H1 (cell line): ENCODE results near the gene SLC25A21. TPM values are rescaled to one million over a fixed set of nuclear protein-coding genes. Genes with fewer than 3 reads are reported as not detected.

ENCODE experiments used
- CTCF ChIA-PET: fragments of 300-600 bp; sonication (Branson Sonifier 250); formaldehyde crosslinking; loops from one replicate; lab custom pipeline; 2021; ENCODE audit not compliant: partially characterized antibody; lab: Charles Lee
- POLR2A ChIA-PET: fragments of 300-600 bp; sonication (Branson Sonifier 250); formaldehyde crosslinking; loops from one replicate; lab custom pipeline; 2021; ENCODE audit warnings: inconsistent platforms; ENCODE audit not compliant: partially characterized antibody; lab: Charles Lee
- DNase-seq, 2 experiments: peaks; one replicate each; pipeline versions ENCODE4 v3.0.0 to v3.0.0-alpha.2; 2010 to 2022; ENCODE audit warnings: low spot score in 2 of 2, low read depth in 1 of 2, mixed read lengths in 1 of 2
- FAIRE-seq: peaks from 2 replicates; lab custom pipeline; 2011; peaks lifted over from hg19 to GRCh38; lab: Jason Lieb, UNC
- H2AFZ ChIP-seq: 2 replicates; pipeline ENCODE4 v1.8.1; 2012; ENCODE audit warnings: low read length, inconsistent platforms
- H2AK5ac ChIP-seq: 2 replicates; pipeline ENCODE4 v1.6.1; 2013; ENCODE audit warnings: low read depth, low read length
- H2BK120ac ChIP-seq: replicated peaks from 2 replicates; pipeline ENCODE3; 2013; ENCODE audit warnings: low read depth, low read length, inconsistent platforms
- H2BK12ac ChIP-seq: 2 replicates; pipeline ENCODE4 v1.6.1; 2013; ENCODE audit warnings: low read depth, low read length
- H2BK15ac ChIP-seq: 2 replicates; pipeline ENCODE4 v1.6.1; 2013; ENCODE audit warnings: low read length
- H2BK20ac ChIP-seq: 2 replicates; pipeline ENCODE4 v1.6.1; 2013; ENCODE audit warnings: low read length
- H2BK5ac ChIP-seq: 2 replicates; pipeline ENCODE4 v1.6.1; 2013; ENCODE audit warnings: low read depth, low read length
- H3K14ac ChIP-seq: 2 replicates; pipeline ENCODE4 v1.6.1; 2013; ENCODE audit warnings: inconsistent platforms; ENCODE audit not compliant: insufficient read length
- H3K18ac ChIP-seq: 2 replicates; pipeline ENCODE4 v1.6.1; 2013; ENCODE audit warnings: low read length; ENCODE audit errors: extremely low read depth
- H3K23ac ChIP-seq: 2 replicates; pipeline ENCODE4 v1.6.1; 2013; ENCODE audit warnings: inconsistent platforms; ENCODE audit not compliant: insufficient read length
- H3K23me2 ChIP-seq: 2 replicates; pipeline ENCODE4 v1.6.1; 2013; ENCODE audit warnings: low read depth, low read length
- H3K27ac ChIP-seq: 2 replicates; pipeline ENCODE4 v1.6.1; 2011; ENCODE audit warnings: low read depth, low read length, inconsistent platforms
- H3K27me3 ChIP-seq, 4 experiments: replicated peaks in 1 of 4; 1 replicate in 1 of 4; 2 replicates in 3 of 4; pipeline versions ENCODE4 v1.6.1 to v1.8.1; 2011 to 2013; ENCODE audit warnings: low read length in 3 of 4, mild to moderate bottlenecking in 3 of 4, inconsistent platforms in 2 of 4, mixed read lengths in 2 of 4, moderate library complexity in 1 of 4; ENCODE audit not compliant: control insufficient read depth in 3 of 4, insufficient read depth in 3 of 4; ENCODE audit errors: extremely low read depth in 1 of 4
- H3K36me3 ChIP-seq, 4 experiments: 2 replicates each; pipeline versions ENCODE4 v1.6.1 to v1.8.1; 2011 to 2013; ENCODE audit warnings: mild to moderate bottlenecking in 4 of 4, low read length in 3 of 4, moderate library complexity in 2 of 4, control low read depth in 1 of 4, inconsistent platforms in 1 of 4; ENCODE audit not compliant: insufficient read depth in 4 of 4, control insufficient read depth in 2 of 4
- H3K4ac ChIP-seq: replicated peaks from 2 replicates; pipeline ENCODE3; 2013; ENCODE audit warnings: low read length, low read depth, mixed read lengths, inconsistent platforms; ENCODE audit not compliant: insufficient read length
- H3K4me1 ChIP-seq, 4 experiments: replicated peaks in 1 of 4; 1 replicate in 1 of 4; 2 replicates in 3 of 4; pipeline versions ENCODE4 v1.6.1 to v1.8.1; 2011 to 2013; ENCODE audit warnings: low read length in 3 of 4, inconsistent platforms in 2 of 4, mixed read lengths in 1 of 4; ENCODE audit not compliant: insufficient read depth in 4 of 4, control insufficient read depth in 3 of 4
- H3K4me2 ChIP-seq, 2 experiments: 2 replicates each; pipeline versions ENCODE4 v1.6.1 to v1.8.1; 2011 to 2013; ENCODE audit warnings: low read depth in 2 of 2, low read length in 2 of 2, control low read depth in 1 of 2, inconsistent platforms in 1 of 2, mild to moderate bottlenecking in 1 of 2; ENCODE audit not compliant: insufficient read depth in 1 of 2
- H3K4me3 ChIP-seq, 4 experiments: fragments of 200-600, 300-600 bp in 1 of 4; sonication (generic), shearing (Covaris generic), sonication (Bioruptor Twin) in 1 of 4; 2 replicates each; pipeline versions ENCODE4 v1.5.1 to v1.8.1; 2011 to 2016; ENCODE audit warnings: low read length in 4 of 4, low read depth in 3 of 4, control low read depth in 2 of 4, inconsistent platforms in 2 of 4, mild to moderate bottlenecking in 2 of 4, mixed read lengths in 1 of 4, moderate library complexity in 1 of 4; ENCODE audit not compliant: insufficient read depth in 2 of 4; ENCODE audit errors: extremely low read depth in 1 of 4
- H3K56ac ChIP-seq: replicated peaks from 2 replicates; pipeline ENCODE3; 2013; ENCODE audit warnings: low read depth, mild to moderate bottlenecking, mixed read lengths, low read length, inconsistent platforms; ENCODE audit not compliant: insufficient read length
- H3K79me1 ChIP-seq: 2 replicates; pipeline ENCODE4 v1.6.1; 2013; ENCODE audit warnings: low read depth, low read length, control low read depth
- H3K79me2 ChIP-seq, 2 experiments: 2 replicates each; pipeline versions ENCODE4 v1.6.1 to v1.8.1; 2012 to 2013; ENCODE audit warnings: low read length in 2 of 2, mild to moderate bottlenecking in 2 of 2, inconsistent platforms in 1 of 2; ENCODE audit not compliant: insufficient read depth in 2 of 2, control insufficient read depth in 1 of 2
- H3K9ac ChIP-seq, 4 experiments: replicated peaks in 1 of 4; 1 replicate in 1 of 4; 2 replicates in 3 of 4; pipeline versions ENCODE4 v1.6.1 to v1.8.1; 2011 to 2013; ENCODE audit warnings: low read depth in 3 of 4, low read length in 3 of 4, control low read depth in 2 of 4, mild to moderate bottlenecking in 2 of 4, moderate library complexity in 2 of 4, inconsistent platforms in 1 of 4; ENCODE audit errors: extremely low read depth in 1 of 4
- H3K9me3 ChIP-seq, 2 experiments: 2 replicates each; pipeline versions ENCODE4 v1.6.1 to v1.8.1; 2012 to 2013; ENCODE audit warnings: mild to moderate bottlenecking in 2 of 2, moderate library complexity in 2 of 2, control low read depth in 1 of 2, inconsistent platforms in 1 of 2, low read depth in 1 of 2, low read length in 1 of 2, mixed read lengths in 1 of 2; ENCODE audit not compliant: insufficient read depth in 2 of 2
- H4K20me1 ChIP-seq, 2 experiments: replicated peaks in 1 of 2; 2 replicates each; pipeline versions ENCODE3 to v1.8.1; 2011 to 2013; ENCODE audit warnings: inconsistent platforms in 2 of 2, low read length in 2 of 2, mild to moderate bottlenecking in 1 of 2; ENCODE audit not compliant: insufficient read depth in 2 of 2, control insufficient read depth in 1 of 2
- H4K5ac ChIP-seq: 2 replicates; pipeline ENCODE4 v1.6.1; 2013; ENCODE audit warnings: low read length, low read depth, mixed read lengths, inconsistent platforms; ENCODE audit not compliant: insufficient read length
- H4K8ac ChIP-seq: 2 replicates; pipeline ENCODE4 v1.8.0; 2013; ENCODE audit warnings: mild to moderate bottlenecking, moderate library complexity, low read length, inconsistent platforms; ENCODE audit not compliant: insufficient read depth; ENCODE audit errors: extremely low read depth
- H4K91ac ChIP-seq: replicated peaks from 2 replicates; pipeline ENCODE3; 2013; ENCODE audit warnings: low read length, mixed read lengths, inconsistent platforms; ENCODE audit not compliant: insufficient read length
- ASH2L ChIP-seq: fragments of 200-600, 300-600 bp; sonication (generic); IDR thresholded peaks from one replicate; pipeline ENCODE4 v1.7.1; 2017; ENCODE audit warnings: low read length
- CHD2 ChIP-seq: IDR thresholded peaks from 2 replicates; pipeline ENCODE4 v1.6.1; 2012; ENCODE audit warnings: low read length, improper control_type of control experiment
- CREB1 ChIP-seq: IDR thresholded peaks from 2 replicates; pipeline ENCODE4 v1.6.1; 2012; ENCODE audit warnings: inconsistent platforms
- FOSL1 ChIP-seq: IDR thresholded peaks from 2 replicates; pipeline ENCODE4 v1.6.1; 2011; ENCODE audit warnings: mild to moderate bottlenecking, low read depth, low read length, moderate library complexity; ENCODE audit not compliant: insufficient read depth
- KDM5A ChIP-seq: fragments of 200-600 bp; IDR thresholded peaks from 2 replicates; pipeline ENCODE4 v1.7.1; 2012; ENCODE audit warnings: mild to moderate bottlenecking, low read length, inconsistent platforms, mixed read lengths
- NANOG ChIP-seq: IDR thresholded peaks from 2 replicates; pipeline ENCODE4 v1.6.1; 2011; ENCODE audit warnings: low read length, low read depth, mild to moderate bottlenecking, inconsistent platforms; ENCODE audit not compliant: insufficient read depth, poor library complexity, severe bottlenecking
- NRF1 ChIP-seq: IDR thresholded peaks from 2 replicates; pipeline ENCODE4 v1.6.1; 2011; ENCODE audit warnings: mild to moderate bottlenecking, low read depth, low read length, improper control_type of control experiment
- POLR2AphosphoS5 ChIP-seq: IDR thresholded peaks from 2 replicates; pipeline ENCODE4 v1.6.1; 2011; ENCODE audit warnings: low read depth, low read length
- RFX5 ChIP-seq: IDR thresholded peaks from 2 replicates; pipeline ENCODE4 v1.6.1; 2011; ENCODE audit warnings: low read depth, low read length, improper control_type of control experiment, borderline replicate concordance
- SAP30 ChIP-seq: fragments of 300-600 bp; sonication (generic); IDR thresholded peaks from 2 replicates; pipeline ENCODE4 v1.7.1; 2012; ENCODE audit warnings: low read length, moderate library complexity, mild to moderate bottlenecking, inconsistent platforms; ENCODE audit not compliant: insufficient read depth, insufficient replicate concordance
- SP2 ChIP-seq: IDR thresholded peaks from 2 replicates; pipeline ENCODE4 v1.6.1; 2012; ENCODE audit warnings: mild to moderate bottlenecking, low read length, inconsistent platforms
- SRF ChIP-seq: IDR thresholded peaks from 2 replicates; pipeline ENCODE4 v1.6.1; 2011; ENCODE audit warnings: mild to moderate bottlenecking, low read depth, low read length, moderate library complexity
- SUZ12 ChIP-seq: fragments of 200-600 bp; sonication (generic); IDR thresholded peaks from 2 replicates; pipeline ENCODE4 v1.6.1; 2012; ENCODE audit warnings: mild to moderate bottlenecking, inconsistent platforms, low read length, moderate library complexity, mixed read lengths
- TAF1 ChIP-seq: IDR thresholded peaks from 2 replicates; pipeline ENCODE4 v1.6.1; 2011; ENCODE audit warnings: mild to moderate bottlenecking, low read depth, low read length
- TEAD4 ChIP-seq: IDR thresholded peaks from 2 replicates; pipeline ENCODE4 v1.6.1; 2012; ENCODE audit warnings: low read depth, low read length, inconsistent platforms, mixed read lengths
- WGBS, 2 experiments: shearing (Covaris generic) in 1 of 2; methylation state at CpG; one replicate each; pipeline versions ENCODE4 v1.1.6 to v1.1.7; 2013 to 2015; ENCODE audit warnings: low lambda C conversion rate in 2 of 2, mixed read lengths in 2 of 2, inconsistent platforms in 1 of 2, low coverage in 1 of 2, missing lambda C conversion rate in 1 of 2; ENCODE audit not compliant: insufficient replicate concordance in 2 of 2, insufficient coverage in 1 of 2, insufficient read length in 1 of 2; ENCODE audit errors: extremely low coverage in 1 of 2, missing lambda C conversion rate in 1 of 2; 5-methylcytosine and 5-hydroxymethylcytosine counted together
- polyA plus RNA-seq, 7 experiments: library from polyadenylated mRNA; depleted of rRNA in 3 of 7; stranded (reverse) in 5 of 7; unstranded in 2 of 7; fragments of >200 nt in 5 of 7; fragments of 200-250 nt in 2 of 7; gene quantifications; 1 replicate in 5 of 7; 2 replicates in 1 of 7; 4 replicates in 1 of 7; pipeline versions ENCODE4 v1.2.1 to v1.2.3, GENCODE V29; 2011 to 2013; ENCODE audit warnings: missing spikeins in 2 of 7, mixed read lengths in 2 of 7
- total RNA-seq: library from RNA; stranded (reverse); fragmentation: NEBNext Ultra II Directional; extraction: Animal tissue kit (Norgen Biotek cat#: 25700); gene quantifications from 2 replicates; pipeline ENCODE4 v1.2.1, GENCODE V29; 2021

SLC25A21 gene
- total and polyA plus RNA-seq, 2 of the 8 experiments (the other 6 are each of a cell fraction or from before 2014, with no cell fraction given): 6.9 to 15.7 TPM

- Histone ChIP-seq H4K8ac (no peak overlapping the region), H2BK120ac (no peak overlapping the region), H2AK5ac (no peak overlapping the region), H3K4ac (no peak overlapping the region), H2BK12ac (no peak overlapping the region), H3K4me1 (peaks cover 0 to 5% (median 0%) of the 10 kb centered on the region in 4 experiments; a peak in 2 of 7 replicates), H2BK20ac (no peak overlapping the region), H3K79me1 (no peaks in the 10 kb centered on the region), H3K4me2 (no peak overlapping the region), H4K91ac (no peak overlapping the region), H3K9me3 (no peaks in the 10 kb centered on the region), H3K56ac (no peak overlapping the region), H3K79me2 (no peaks in the 10 kb centered on the region), H3K14ac (no peak overlapping the region), H2BK5ac (no peak overlapping the region), H4K5ac (no peak overlapping the region), H2BK15ac (no peak overlapping the region), H3K9ac (no peak overlapping the region), H3K27me3 (no peaks in the 10 kb centered on the region), H2AFZ (no peak overlapping the region), H3K27ac (no peak overlapping the region), H3K18ac (no peak overlapping the region), H3K23ac (no peak overlapping the region), H4K20me1 (no peaks in the 10 kb centered on the region), H3K36me3 (no peaks in the 10 kb centered on the region), H3K4me3 (no peak overlapping the region), H3K23me2 (no peaks in the 10 kb centered on the region)
- FAIRE-seq (no peak), DNase-seq (no peak)
- ChIA-PET CTCF (interaction anchor here (0.6 to 2.3 kb wide), 8 partner anchors 10 to 1292 kb away, joined by 3 to 7 read pairs (median 3); no protein-coding TSS in a partner anchor), POLR2A (no interaction called here)
- WGBS, 2 experiments: 84% methylated on average over 4 of the region's 4 CpGs; no CpG with 5 or more reads in 1 of the 2 experiments
- TF ChIP-seq NANOG (no peak), CREB1 (no peak), NRF1 (no peak), SUZ12 (no peak), TAF1 (no peak), SP2 (no peak), ASH2L (no peak), RFX5 (no peak), POLR2AphosphoS5 (no peak), TEAD4 (no peak), SAP30 (no peak), CHD2 (no peak), SRF (no peak), FOSL1 (no peak), KDM5A (no peak)
Observed at GRCh38 chr14:36807727-36808126, 364.7 kb downstream of the SLC25A21 start.
